GM11168 (cell line): ENCODE data around the gene TSSK6.

Source experiments
- in situ Hi-C: fragments of 300-500 bp; cut with MboI; formaldehyde crosslinking; loops from one replicate; pipeline ENCODE4 v1.12.0; 2022; ENCODE audit warnings: low sequenced_read_pairs; ENCODE audit not compliant: unreplicated experiment

TSSK6 gene

GRCh38 chr19:19532806-19533701, 17.7 kb upstream of the TSSK6 start:
- in situ Hi-C loops = loop anchor here (25.0 kb wide), 1 partner anchor 254 kb away; no protein-coding TSS in a partner anchor

GRCh38 chr19:19531951-19532805, 16.8 kb upstream of the TSSK6 start:
- in situ Hi-C loops = loop anchor here (25.0 kb wide), 1 partner anchor 255 kb away; no protein-coding TSS in a partner anchor

GRCh38 chr19:19530889-19531288, 15.5 kb upstream of the TSSK6 start:
- in situ Hi-C loops = loop anchor here (25.0 kb wide), 1 partner anchor 256 kb away; no protein-coding TSS in a partner anchor

DNA sequence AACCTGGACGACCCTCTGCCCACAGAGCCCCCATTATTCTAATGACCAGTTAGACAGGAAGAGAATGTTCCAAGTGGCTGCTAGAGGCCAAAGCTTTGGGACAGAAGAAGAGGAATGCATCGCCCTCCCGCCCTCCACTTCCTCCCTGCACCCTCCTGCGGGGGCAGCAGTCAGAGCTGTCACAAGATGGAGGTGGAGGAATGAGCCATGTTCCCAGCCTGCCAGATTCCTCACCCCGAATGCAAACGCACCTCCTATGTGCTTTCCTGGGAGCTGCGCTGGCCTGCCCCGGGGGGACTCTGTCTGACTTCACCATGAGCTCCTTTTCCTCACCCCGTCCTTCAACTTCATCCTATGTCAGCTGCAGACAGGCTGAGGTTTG, 15.1 kb upstream of the TSSK6 start:
- in situ Hi-C loops = loop anchor here (25.0 kb wide), 1 partner anchor 257 kb away; no protein-coding TSS in a partner anchor

- in situ Hi-C loops = loop anchor here (10.0 to 25.0 kb wide), 2 partner anchors 115 to 257 kb away; partner anchors contain the start of gene GMIP
Measured at GRCh38 chr19:19529783-19530422, 14.6 kb upstream of the TSSK6 start.

DNA sequence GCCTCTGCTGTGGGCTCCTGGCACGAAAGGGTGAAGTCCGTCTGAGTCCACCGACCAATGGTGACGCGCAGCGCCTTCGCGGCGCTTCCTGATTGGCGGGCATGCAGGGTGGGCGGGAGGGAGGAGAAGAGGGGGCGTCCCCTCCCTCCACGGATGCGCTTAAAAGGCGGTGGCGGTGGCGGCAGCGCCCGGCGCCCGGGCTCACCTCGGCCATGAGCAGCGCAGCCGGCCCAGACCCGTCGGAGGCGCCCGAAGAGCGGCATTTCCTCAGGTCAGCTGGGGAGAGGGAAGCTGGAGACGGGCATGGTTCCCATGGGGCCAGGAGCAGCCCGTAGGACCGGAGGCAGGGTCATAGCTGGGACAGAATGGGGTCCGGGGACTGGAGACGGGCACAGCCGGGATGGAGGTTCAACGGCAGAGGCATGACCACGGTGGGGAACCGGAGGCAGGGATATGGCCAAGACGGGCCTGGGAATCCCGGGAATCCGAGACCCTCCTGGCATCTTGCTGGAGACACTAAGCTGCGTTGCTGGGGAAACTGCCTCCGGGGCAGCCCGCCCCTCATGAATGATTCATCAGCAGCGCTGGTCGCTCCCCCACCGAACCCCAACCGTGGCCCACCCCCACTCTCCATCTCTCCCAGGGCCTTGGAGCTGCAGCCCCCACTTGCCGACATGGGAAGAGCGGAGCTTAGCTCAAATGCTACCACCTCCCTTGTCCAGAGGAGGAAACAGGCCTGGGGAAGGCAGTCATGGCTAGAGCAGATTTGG, 13.6 kb upstream of the TSSK6 start, which contains the start of gene YJEFN3:
Gene YJEFN3, plus strand, starts transcription at position 191 of the 770 bp plus-strand sequence. Its CDS starts 22 bp downstream, at position 213.
- in situ Hi-C loops = loop anchor here (10.0 to 25.0 kb wide), 2 partner anchors 116 to 258 kb away; partner anchors contain the start of gene GMIP

DNA sequence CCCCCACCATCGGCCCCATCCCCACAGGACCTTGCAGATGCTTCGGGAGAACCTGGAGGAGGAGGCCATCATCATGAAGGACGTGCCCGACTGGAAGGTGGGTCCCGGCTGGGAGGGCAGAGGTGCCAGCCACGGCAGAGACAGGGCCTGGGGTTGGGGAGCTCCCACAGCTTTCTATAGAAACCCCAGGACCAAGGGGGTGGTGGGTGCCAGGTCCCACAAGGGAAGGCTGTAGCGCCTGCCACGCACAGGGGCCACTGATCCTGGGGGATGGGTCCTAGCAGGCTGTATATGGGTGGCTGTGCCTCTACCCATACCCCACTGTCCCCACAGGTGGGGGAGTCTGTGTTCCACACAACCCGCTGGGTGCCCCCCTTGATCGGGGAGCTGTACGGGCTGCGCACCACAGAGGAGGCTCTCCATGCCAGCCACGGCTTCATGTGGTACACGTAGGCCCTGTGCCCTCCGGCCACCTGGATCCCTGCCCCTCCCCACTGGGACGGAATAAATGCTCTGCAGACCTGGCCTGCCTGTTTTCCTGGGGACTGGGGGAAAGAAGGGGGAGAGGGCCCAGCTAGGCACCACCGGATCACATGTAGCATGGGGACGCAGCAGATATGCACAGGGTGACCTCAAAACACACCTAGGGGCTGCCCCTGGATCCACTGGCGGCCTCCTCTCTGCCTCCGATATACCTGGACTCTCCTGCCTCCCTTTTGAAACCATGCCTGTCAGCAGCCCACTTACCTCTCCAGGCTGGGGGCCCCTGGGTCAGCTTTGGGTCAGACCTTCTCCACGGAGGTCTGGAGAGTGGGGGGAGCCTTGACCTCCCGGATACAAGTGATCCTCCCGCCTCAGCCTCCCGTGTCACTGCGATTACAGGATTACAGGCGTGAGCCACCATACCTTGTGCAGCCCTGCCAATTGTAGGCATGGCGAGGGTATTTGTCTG, 12.6 kb upstream of the TSSK6 start:
- in situ Hi-C loops = loop anchor here (10.0 to 25.0 kb wide), 2 partner anchors 117 to 259 kb away; partner anchors contain the start of gene GMIP

GRCh38 chr19:19527371-19527656, 12.0 kb upstream of the TSSK6 start:
- in situ Hi-C loops = loop anchor here (10.0 to 25.0 kb wide), 2 partner anchors 117 to 260 kb away; partner anchors contain the start of gene GMIP

DNA sequence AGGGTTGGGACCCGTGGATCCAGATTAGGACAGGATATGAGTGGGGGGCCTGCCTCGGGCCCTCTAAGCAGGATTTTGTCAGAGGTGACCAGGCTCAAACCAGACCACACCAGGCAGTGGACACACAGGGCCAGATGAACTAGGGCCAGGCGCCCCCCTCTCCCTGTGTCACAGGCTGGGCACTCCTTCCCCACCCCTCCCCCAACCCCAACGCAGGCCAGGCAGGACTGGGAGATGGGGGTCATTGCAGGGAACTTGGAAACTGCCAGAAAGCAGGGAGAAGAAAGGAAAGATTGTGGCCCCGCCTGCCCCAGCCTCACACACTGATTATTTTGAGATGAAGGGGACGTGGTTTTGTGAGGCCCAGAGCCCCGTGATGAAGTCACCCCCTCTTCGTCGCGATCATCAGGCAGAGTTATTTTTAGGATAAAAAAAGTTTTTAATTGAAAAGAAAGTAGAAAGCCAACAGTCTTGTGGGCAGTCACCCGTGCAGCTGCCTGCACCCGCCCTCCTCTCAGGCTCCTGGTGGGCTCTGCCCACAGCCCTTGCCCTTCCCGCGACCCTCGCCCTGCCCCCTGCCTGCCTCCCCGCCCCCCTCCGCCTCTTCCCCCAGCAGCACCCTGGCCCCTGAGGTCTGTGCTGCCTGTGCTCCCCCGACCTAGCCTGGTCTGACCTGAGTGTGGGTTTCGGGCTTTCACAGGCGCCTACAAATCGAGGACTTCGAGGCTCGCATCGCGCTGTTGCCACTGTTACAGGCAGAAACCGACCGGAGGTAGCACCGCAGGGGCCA, 11.4 kb upstream of the TSSK6 start:
- in situ Hi-C loops = loop anchor here (10.0 to 25.0 kb wide), 2 partner anchors 118 to 261 kb away; partner anchors contain the start of gene GMIP

- in situ Hi-C loops = loop anchor here (10.0 to 25.0 kb wide), 2 partner anchors 119 to 262 kb away; partner anchors contain the start of gene GMIP
Measured at GRCh38 chr19:19525611-19526380, 10.4 kb upstream of the TSSK6 start.

DNA sequence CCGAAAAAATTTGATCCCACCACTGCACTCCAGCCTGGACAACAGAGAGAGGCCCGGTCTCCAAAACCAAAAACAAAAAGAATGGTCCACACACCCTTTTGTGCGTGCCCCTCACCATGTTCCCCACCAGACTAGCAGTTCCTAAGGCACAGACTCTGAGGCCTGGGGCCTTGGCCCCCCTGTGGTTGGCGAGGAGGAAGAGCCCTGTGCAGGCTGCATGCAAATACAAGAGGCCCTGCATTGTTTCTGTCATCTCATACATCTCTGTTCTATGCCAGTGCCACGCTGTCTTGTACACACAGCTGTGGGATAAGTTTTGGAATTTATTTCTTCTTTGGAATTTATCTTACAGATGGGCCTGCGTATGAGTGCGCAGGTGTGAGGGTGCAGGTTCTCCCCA, 8.7 kb upstream of the TSSK6 start:
- in situ Hi-C loops = loop anchor here (10.0 kb wide), 1 partner anchor 121 kb away; the partner anchor contains the start of gene GMIP

DNA sequence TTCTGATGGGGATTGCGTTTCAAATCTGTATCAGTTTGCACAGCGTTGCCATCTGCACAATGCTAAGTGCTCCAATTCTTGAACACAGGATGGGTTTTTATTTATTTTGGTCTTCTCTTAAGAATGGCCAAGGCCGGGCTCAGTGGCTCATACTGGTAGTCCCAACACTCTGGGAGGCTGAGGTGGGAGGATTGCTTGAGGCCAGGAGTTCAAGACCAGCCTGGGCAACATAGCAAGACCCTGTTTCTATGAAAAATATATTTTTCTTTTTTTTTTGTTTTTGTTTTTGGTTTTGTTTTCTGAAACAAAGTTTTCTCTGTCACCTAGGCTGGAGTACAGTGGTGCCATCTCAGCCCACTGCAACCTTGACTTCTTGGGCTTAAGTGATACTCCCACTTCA, 7.8 kb upstream of the TSSK6 start:
- in situ Hi-C loops = loop anchor here (10.0 kb wide), 1 partner anchor 122 kb away; the partner anchor contains the start of gene GMIP

DNA sequence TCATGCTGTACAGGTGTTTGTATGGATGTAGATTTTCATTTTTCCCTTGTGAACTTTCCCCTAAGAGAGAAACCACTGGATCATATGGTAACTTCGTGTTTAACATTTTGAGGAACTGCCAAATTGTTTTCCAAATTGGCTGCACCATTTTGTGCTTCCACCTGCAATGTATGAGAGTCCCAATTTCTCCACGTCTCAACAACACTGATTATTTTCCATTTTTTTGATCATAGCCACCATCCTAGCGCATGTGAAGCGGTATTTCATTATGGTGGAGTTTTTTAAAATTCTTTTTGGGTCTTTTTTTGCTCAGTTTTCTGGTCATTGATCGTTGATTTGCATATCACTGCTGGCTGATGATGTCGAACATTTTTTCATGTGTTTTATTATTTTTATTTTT, 5.6 kb upstream of the TSSK6 start:
- in situ Hi-C loops = loop anchor here (10.0 kb wide), 1 partner anchor 124 kb away; the partner anchor contains the start of gene GMIP

GRCh38 chr19:19517235-19517619, 1.9 kb upstream of the TSSK6 start:
- in situ Hi-C loops = no loop called here

- in situ Hi-C loops = no loop called here
Measured at GRCh38 chr19:19515642-19516519, 533 bp upstream of the TSSK6 start, which contains the start of gene NDUFA13. TSS of gene NDUFA13 (plus strand) at chr19:19516225. CDS start at chr19:19516239, 14 bp downstream.
